AML-193 (cell line): Measurements from ENCODE around the gene AKAP7.
"Not testable (repeated sequence)": the region's sequence is repeated elsewhere in the genome, so short reads cannot be mapped to it uniquely, and the experiment has no call there.

ENCODE experiments used
- DNase-seq, 2 experiments: peaks; one replicate each; lab custom pipeline; 2025; lab: John Stamatoyannopoulos, UW

The AKAP7 gene

GRCh38 chr6:131293472-131293911, 158.2 kb downstream of the AKAP7 start:
- no peak for DNase-seq

GRCh38 chr6:131295081-131295480, 159.8 kb downstream of the AKAP7 start:
- DNase-seq, result no peak

GRCh38 chr6:131300826-131301225, 165.6 kb downstream of the AKAP7 start:
- DNase-seq, result not testable (repeated sequence)

GRCh38 chr6:131303338-131303930, 168.2 kb downstream of the AKAP7 start:
- no peak for DNase-seq

GRCh38 chr6:131305037-131305850, 170.0 kb downstream of the AKAP7 start:
- DNase-seq, result no peak

- DNase-seq, result no peak
Measured at GRCh38 chr6:131309437-131309836, 174.2 kb downstream of the AKAP7 start.

GRCh38 chr6:131314838-131315237, 179.6 kb downstream of the AKAP7 start:
- no peak for DNase-seq

GRCh38 chr6:131316654-131317053, 181.4 kb downstream of the AKAP7 start:
- no peak for DNase-seq

- no peak for DNase-seq
Measured at GRCh38 chr6:131317516-131317915, 182.2 kb downstream of the AKAP7 start.

GRCh38 chr6:131321589-131321988, 186.3 kb downstream of the AKAP7 start:
- no peak for DNase-seq

- DNase-seq, result no peak
Measured at GRCh38 chr6:131322125-131322524, 186.9 kb downstream of the AKAP7 start.

GRCh38 chr6:131325669-131326068, 190.4 kb downstream of the AKAP7 start:
- DNase-seq, result not testable (repeated sequence)

GRCh38 chr6:131328727-131329126, 193.5 kb downstream of the AKAP7 start:
- DNase-seq, result not testable (repeated sequence)

GRCh38 chr6:131331151-131331550, 195.9 kb downstream of the AKAP7 start:
- no peak for DNase-seq

GRCh38 chr6:131331873-131332781, 196.9 kb downstream of the AKAP7 start:
- no peak for DNase-seq
